GM23338 (cell line): Measurements from ENCODE around the gene CD247. TPM values are rescaled to one million over a fixed set of nuclear protein-coding genes. Genes with fewer than 3 reads are reported as not detected.
A peak's percentile ranks its signal among the peaks of the same experiment; 100 is the strongest.

ENCODE experiments used
- ATAC-seq: fragments of 200-7000 bp; cut with Tn5 transposase; 3 replicates; pipeline ENCODE4 v1.9.1; 2020
- DNase-seq: peaks from one replicate; pipeline ENCODE4 v3.0.0-alpha.2; 2015; ENCODE audit warnings: low spot score
- H2AFZ ChIP-seq: fragments of 200-600 bp; sonication (generic); 2 replicates; pipeline ENCODE4 v1.8.0; 2016; ENCODE audit warnings: antibody characterized with exemption, mild to moderate bottlenecking, moderate library complexity
- H3F3A ChIP-seq: fragments of 200-600 bp; sonication (generic); replicated peaks from 2 replicates; pipeline ENCODE4 v1.8.0; 2017; ENCODE audit warnings: antibody characterized with exemption, mixed run types, low read depth
- H3K27ac ChIP-seq: fragments of 200-600 bp; sonication (generic); 2 replicates; pipeline ENCODE4 v1.6.1; 2016; ENCODE audit warnings: low read depth
- H3K27me3 ChIP-seq: fragments of 200-600 bp; sonication (generic); 2 replicates; pipeline ENCODE4 v1.8.0; 2016; ENCODE audit warnings: mild to moderate bottlenecking, mixed run types, moderate library complexity; ENCODE audit not compliant: insufficient read depth
- H3K36me3 ChIP-seq: fragments of 200-600 bp; sonication (generic); 2 replicates; pipeline ENCODE4 v1.8.0; 2016; ENCODE audit warnings: mild to moderate bottlenecking; ENCODE audit not compliant: insufficient read depth
- H3K4me1 ChIP-seq: fragments of 200-600 bp; sonication (generic); 2 replicates; pipeline ENCODE4 v1.8.0; 2016; ENCODE audit warnings: mild to moderate bottlenecking, moderate library complexity; ENCODE audit not compliant: insufficient read depth
- H3K4me2 ChIP-seq: fragments of 200-600 bp; sonication (generic); 2 replicates; pipeline ENCODE4 v1.7.1; 2017; ENCODE audit warnings: mixed run types
- H3K4me3 ChIP-seq: fragments of 200-600 bp; sonication (generic); 2 replicates; pipeline ENCODE4 v1.6.1; 2016; ENCODE audit warnings: mixed run types
- H3K79me2 ChIP-seq: fragments of 200-600 bp; sonication (generic); replicated peaks from 2 replicates; pipeline ENCODE4 v1.8.0; 2017; ENCODE audit warnings: mild to moderate bottlenecking; ENCODE audit not compliant: insufficient read depth
- H3K9me2 ChIP-seq: fragments of 200-600 bp; sonication (generic); 2 replicates; pipeline ENCODE4 v1.8.0; 2017; ENCODE audit not compliant: insufficient read depth
- H4K20me1 ChIP-seq: fragments of 200-600 bp; sonication (generic); replicated peaks from 2 replicates; pipeline ENCODE4 v1.8.0; 2017; ENCODE audit warnings: mild to moderate bottlenecking; ENCODE audit not compliant: insufficient read depth
- H3K27ac Mint-ChIP-seq: 2 replicates; pipeline ENCODE4 v1.8.0; 2020; ENCODE audit warnings: inconsistent platforms, mild to moderate bottlenecking, moderate library complexity, mixed read lengths
- H3K27me3 Mint-ChIP-seq: 3 replicates; pipeline ENCODE4 v1.8.0; 2022; ENCODE audit warnings: low read depth, mild to moderate bottlenecking, moderate library complexity, mixed read lengths, inconsistent platforms; ENCODE audit not compliant: insufficient read depth, poor library complexity
- H3K36me3 Mint-ChIP-seq: 3 replicates; pipeline ENCODE4 v1.8.0; 2021; ENCODE audit warnings: low read depth, mild to moderate bottlenecking, inconsistent platforms, moderate library complexity, mixed read lengths
- H3K4me1 Mint-ChIP-seq: 3 replicates; pipeline ENCODE4 v1.8.0; 2020; ENCODE audit warnings: mild to moderate bottlenecking, inconsistent platforms, mixed read lengths
- H3K4me3 Mint-ChIP-seq: 3 replicates; pipeline ENCODE4 v1.8.0; 2021; ENCODE audit warnings: moderate library complexity, mild to moderate bottlenecking, inconsistent platforms, mixed read lengths
- H3K9me3 Mint-ChIP-seq: 3 replicates; pipeline ENCODE4 v1.8.0; 2020; ENCODE audit warnings: moderate library complexity, mild to moderate bottlenecking, inconsistent platforms, mixed read lengths
- CREB1 ChIP-seq: fragments of 250-450 bp; sonication (Bioruptor Pico); IDR thresholded peaks from 2 replicates; pipeline ENCODE4 v1.5.0; 2020; ENCODE audit warnings: low read depth, mild to moderate bottlenecking, moderate library complexity
- CTCF ChIP-seq, 2 experiments: fragments of 200-600 bp in 1 of 2; sonication (generic) in 1 of 2; conservative IDR thresholded peaks; 2 replicates each; pipeline versions ENCODE4 v1.5.1 to v1.6.1; 2016 to 2017; ENCODE audit warnings: antibody characterized with exemption in 2 of 2, low read depth in 2 of 2, mild to moderate bottlenecking in 2 of 2, moderate library complexity in 1 of 2
- ETS1 ChIP-seq: IDR thresholded peaks from 2 replicates; pipeline ENCODE4 v1.6.1; 2016; ENCODE audit warnings: antibody characterized with exemption
- EZH2 ChIP-seq: fragments of 200-600 bp; sonication (generic); IDR thresholded peaks from one replicate; pipeline ENCODE4 v1.8.0; 2017; ENCODE audit warnings: antibody characterized with exemption, mild to moderate bottlenecking, low read depth; ENCODE audit not compliant: unreplicated experiment
- EZH2phosphoT487 ChIP-seq: fragments of 200-600 bp; sonication (generic); IDR thresholded peaks from one replicate; pipeline ENCODE4 v1.8.1; 2018; ENCODE audit warnings: antibody characterized with exemption; ENCODE audit not compliant: unreplicated experiment
- NANOG ChIP-seq: IDR thresholded peaks from 2 replicates; pipeline ENCODE4 v1.6.1; 2016; ENCODE audit warnings: antibody characterized with exemption, borderline replicate concordance
- REST ChIP-seq: IDR thresholded peaks from one replicate; pipeline ENCODE4 v1.6.1; 2018; ENCODE audit warnings: antibody characterized with exemption; ENCODE audit not compliant: unreplicated experiment
- STAT1 ChIP-seq: IDR thresholded peaks from one replicate; pipeline ENCODE4 v1.6.1; 2016; ENCODE audit warnings: antibody characterized with exemption; ENCODE audit not compliant: unreplicated experiment
- ZNF114 ChIP-seq: fragments of 250-450 bp; sonication (Bioruptor Pico); IDR thresholded peaks from 2 replicates; pipeline ENCODE4 v1.5.0; 2020; ENCODE audit warnings: mild to moderate bottlenecking, moderate library complexity
- ZNF331 ChIP-seq: fragments of 250-450 bp; sonication (Bioruptor Pico); IDR thresholded peaks from 2 replicates; pipeline ENCODE4 v1.5.0; 2020; ENCODE audit warnings: low read depth, mild to moderate bottlenecking, moderate library complexity
- polyA plus RNA-seq: library from polyadenylated mRNA; unstranded; fragments of >200 nt; fragmentation: Nextera tagmentation; extraction: Ambion mirVana; gene quantifications from 2 replicates; pipeline ENCODE4 v1.2.1, GENCODE V29; 2016
- total RNA-seq: library from RNA; depleted of rRNA; stranded (reverse); fragments of >200 nt; shearing (Covaris generic); gene quantifications from 2 replicates; pipeline ENCODE4 v1.2.3, GENCODE V29; 2014

CD247 gene
- total and polyA plus RNA-seq, 2 experiments from 2014 or later, result 1.2 to 1.4 TPM

- no peak overlapping the region for H3K4me3 Mint-ChIP-seq
- H3K4me3 ChIP-seq, result no peak overlapping the region
- H3K4me2 ChIP-seq, result no peak overlapping the region
- no peaks in the 10 kb centered on the region for H4K20me1 ChIP-seq
- 0 out of 2 replicates have a peak, but pooled peaks cover 9% of the 10 kb centered on the region for H3K9me2 ChIP-seq
- no peak overlapping the region for H3K27ac Mint-ChIP-seq
- ATAC-seq (no peak), DNase-seq (no peak)
- no peak for TF ChIP-seq REST
- no peak for TF ChIP-seq NANOG
- TF ChIP-seq EZH2, result no peak
- TF ChIP-seq ZNF331 (CRISPR knock-in tag), result no peak
- no peak for TF ChIP-seq ZNF114 (CRISPR knock-in tag)
- TF ChIP-seq EZH2phosphoT487, result no peak
- no peak for TF ChIP-seq ETS1
- no peak for TF ChIP-seq CREB1 (CRISPR knock-in tag)
- TF ChIP-seq CTCF (conservative IDR thresholded peaks at IDR 0.05; ENCODE audit: low read depth in 2 of 2), result no peak
- no peaks in the 10 kb centered on the region for H3K27me3 ChIP-seq
- no peaks in the 10 kb centered on the region for H3K79me2 ChIP-seq
- H3K27me3 Mint-ChIP-seq, result peaks cover 20% of the 10 kb centered on the region
- no peak overlapping the region for H2AFZ ChIP-seq
- no peaks in the 10 kb centered on the region for H3K9me3 Mint-ChIP-seq
- H3F3A ChIP-seq, result peaks cover 4% of the 10 kb centered on the region; the same call in 1 of the 2 replicates
- no peaks in the 10 kb centered on the region for H3K36me3 Mint-ChIP-seq
- H3K4me1 ChIP-seq, result peaks cover 26% of the 10 kb centered on the region
- H3K36me3 ChIP-seq, result no peaks in the 10 kb centered on the region
- H3K27ac ChIP-seq, result no peak overlapping the region
- peaks cover 33% of the 10 kb centered on the region for H3K4me1 Mint-ChIP-seq
Measured at GRCh38 chr1:167493372-167493771, 25.0 kb downstream of the CD247 start.

GRCh38 chr1:167492481-167492910 lies 25.8 kb downstream of the CD247 start:
- no peaks in the 10 kb centered on the region for H3K79me2 ChIP-seq
- H3K4me1 Mint-ChIP-seq, result peaks cover 38% of the 10 kb centered on the region
- ATAC-seq (no peak; the same call in 2 of the 3 replicates), DNase-seq (no peak)
- H3K4me1 ChIP-seq, result peaks cover 32% of the 10 kb centered on the region
- no peaks in the 10 kb centered on the region for H3K9me3 Mint-ChIP-seq
- H3K9me2 ChIP-seq, result 0 out of 2 replicates have a peak, but pooled peaks cover 4% of the 10 kb centered on the region
- no peaks in the 10 kb centered on the region for H3K27me3 ChIP-seq
- peak overlapping the region; percentile 43; the same call in 1 of the 2 replicates for H3K4me2 ChIP-seq
- peaks cover 22% of the 10 kb centered on the region for H3K27me3 Mint-ChIP-seq
- H3K27ac Mint-ChIP-seq, result no peak overlapping the region
- no peak overlapping the region for H3K4me3 Mint-ChIP-seq
- H3K27ac ChIP-seq, result no peak overlapping the region
- peak overlapping the region; percentile 96 for H2AFZ ChIP-seq
- H3K36me3 ChIP-seq, result no peaks in the 10 kb centered on the region
- no peaks in the 10 kb centered on the region for H4K20me1 ChIP-seq
- peaks cover 4% of the 10 kb centered on the region; the same call in 1 of the 2 replicates for H3F3A ChIP-seq
- H3K36me3 Mint-ChIP-seq, result no peaks in the 10 kb centered on the region
- no peak overlapping the region for H3K4me3 ChIP-seq
- no peak for TF ChIP-seq CTCF (conservative IDR thresholded peaks at IDR 0.05; ENCODE audit: low read depth in 2 of 2)
- TF ChIP-seq STAT1, result no peak
- TF ChIP-seq NANOG, result no peak
- TF ChIP-seq ETS1, result no peak
- no peak for TF ChIP-seq CREB1 (CRISPR knock-in tag)
